Stimulated activated CD4-positive, alpha-beta T cell treated with anti-CD3 and anti-CD28 coated beads, Interleukin-12 subunit alpha, Interleukin-12 subunit beta, amount 100 ng/mL, for 48 hours (primary cell): Measurements from ENCODE around the gene OR1K1.
"Not testable (repeated sequence)": the region's sequence is repeated elsewhere in the genome, so short reads cannot be mapped to it uniquely, and the experiment has no call there.

Experiments used
- DNase-seq, 3 donors: peaks; one replicate each; pipeline ENCODE4 v3.0.0-alpha.2; 2020; ENCODE audit warnings: low read depth in 2 of 3, low spot score in 1 of 3

Gene OR1K1, protein sequence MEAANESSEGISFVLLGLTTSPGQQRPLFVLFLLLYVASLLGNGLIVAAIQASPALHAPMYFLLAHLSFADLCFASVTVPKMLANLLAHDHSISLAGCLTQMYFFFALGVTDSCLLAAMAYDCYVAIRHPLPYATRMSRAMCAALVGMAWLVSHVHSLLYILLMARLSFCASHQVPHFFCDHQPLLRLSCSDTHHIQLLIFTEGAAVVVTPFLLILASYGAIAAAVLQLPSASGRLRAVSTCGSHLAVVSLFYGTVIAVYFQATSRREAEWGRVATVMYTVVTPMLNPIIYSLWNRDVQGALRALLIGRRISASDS

DNA sequence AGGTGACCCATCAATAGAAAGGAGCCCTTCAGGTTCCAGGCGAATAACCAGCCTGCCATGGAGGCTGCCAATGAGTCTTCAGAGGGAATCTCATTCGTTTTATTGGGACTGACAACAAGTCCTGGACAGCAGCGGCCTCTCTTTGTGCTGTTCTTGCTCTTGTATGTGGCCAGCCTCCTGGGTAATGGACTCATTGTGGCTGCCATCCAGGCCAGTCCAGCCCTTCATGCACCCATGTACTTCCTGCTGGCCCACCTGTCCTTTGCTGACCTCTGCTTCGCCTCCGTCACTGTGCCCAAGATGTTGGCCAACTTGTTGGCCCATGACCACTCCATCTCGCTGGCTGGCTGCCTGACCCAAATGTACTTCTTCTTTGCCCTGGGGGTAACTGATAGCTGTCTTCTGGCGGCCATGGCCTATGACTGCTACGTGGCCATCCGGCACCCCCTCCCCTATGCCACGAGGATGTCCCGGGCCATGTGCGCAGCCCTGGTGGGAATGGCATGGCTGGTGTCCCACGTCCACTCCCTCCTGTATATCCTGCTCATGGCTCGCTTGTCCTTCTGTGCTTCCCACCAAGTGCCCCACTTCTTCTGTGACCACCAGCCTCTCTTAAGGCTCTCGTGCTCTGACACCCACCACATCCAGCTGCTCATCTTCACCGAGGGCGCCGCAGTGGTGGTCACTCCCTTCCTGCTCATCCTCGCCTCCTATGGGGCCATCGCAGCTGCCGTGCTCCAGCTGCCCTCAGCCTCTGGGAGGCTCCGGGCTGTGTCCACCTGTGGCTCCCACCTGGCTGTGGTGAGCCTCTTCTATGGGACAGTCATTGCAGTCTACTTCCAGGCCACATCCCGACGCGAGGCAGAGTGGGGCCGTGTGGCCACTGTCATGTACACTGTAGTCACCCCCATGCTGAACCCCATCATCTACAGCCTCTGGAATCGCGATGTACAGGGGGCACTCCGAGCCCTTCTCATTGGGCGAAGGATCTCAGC lies at the start of gene OR1K1:
Gene OR1K1 (plus strand): TSS at position 58 of the 995 bp plus-strand sequence. CDS start 0 bp downstream, at position 58.
- no peak for DNase-seq

DNA sequence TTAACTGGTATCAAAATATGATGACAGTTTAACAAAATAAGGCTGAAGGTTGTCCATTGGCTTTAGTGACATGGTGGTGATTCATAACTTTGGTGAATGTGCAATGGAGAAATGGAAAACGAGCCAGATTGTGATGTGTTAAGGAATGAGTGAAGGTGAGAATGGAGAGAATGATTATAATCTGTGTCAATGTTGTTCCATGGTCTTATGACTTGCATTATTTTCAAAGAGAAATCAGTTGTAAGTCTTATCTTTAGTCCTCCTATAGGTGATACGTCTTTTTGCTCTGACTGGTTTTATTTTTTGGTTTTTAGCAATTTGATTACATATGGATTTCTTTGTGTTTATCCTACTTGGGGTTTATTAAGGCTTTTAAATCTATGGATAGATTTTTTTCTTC lies 45.1 kb upstream of the OR1K1 start:
- DNase-seq, result no peak

- DNase-seq, result no peak
These were observed 32.1 kb upstream of the OR1K1 start for GRCh38 chr9:122767817-122768216.

DNA sequence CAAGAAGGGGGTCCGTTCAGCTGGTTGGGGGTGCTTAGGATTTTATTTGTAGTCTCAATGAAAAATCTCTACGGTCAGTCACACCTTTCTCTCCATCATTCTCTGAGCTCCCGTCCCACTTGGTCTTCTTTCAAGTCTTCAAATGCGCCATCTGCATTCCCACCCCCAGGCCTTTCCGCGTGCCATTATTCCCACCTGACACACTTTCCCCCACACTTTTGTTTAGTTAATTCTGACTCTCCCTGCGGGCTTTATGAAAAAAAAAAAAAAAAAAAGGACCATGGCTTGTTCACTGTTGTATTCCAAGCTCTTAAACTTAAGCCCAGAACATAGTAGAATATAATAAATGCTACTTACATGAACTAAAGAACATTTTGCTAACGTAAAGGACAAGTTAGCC lies 22.9 kb upstream of the OR1K1 start:
- no peak for DNase-seq

DNA sequence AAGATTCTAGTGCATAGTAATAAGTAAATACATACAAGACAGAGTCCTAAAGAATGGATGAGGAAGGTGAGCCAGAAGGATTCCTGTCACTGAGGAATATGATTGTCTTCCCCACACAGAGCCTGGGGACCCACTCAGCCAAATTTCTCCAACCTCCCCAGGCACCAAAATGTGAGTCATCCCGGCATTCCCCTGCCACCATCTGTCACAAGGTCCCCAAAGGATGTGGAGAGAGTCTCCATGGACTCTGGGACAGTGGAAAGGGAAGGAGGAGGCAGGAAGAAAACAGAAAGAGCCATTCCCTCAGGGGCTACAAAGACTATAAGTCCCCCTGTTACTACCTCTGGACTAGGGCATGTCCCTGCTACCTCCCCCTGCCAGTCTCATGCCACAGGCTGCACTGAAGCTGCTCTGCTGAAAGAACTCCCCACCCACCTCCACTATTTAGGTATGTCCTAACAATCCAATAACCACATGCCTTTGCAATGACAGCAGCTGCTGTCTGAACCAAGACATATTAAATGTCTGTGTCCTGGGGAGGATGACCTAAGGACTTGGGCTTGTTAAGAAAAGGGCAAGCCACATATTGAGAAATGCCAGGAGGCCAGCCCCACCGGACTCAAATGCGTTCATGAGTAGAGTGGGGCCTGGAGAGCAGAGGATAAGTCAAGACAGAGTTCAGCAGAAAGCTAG lies 21.8 kb upstream of the OR1K1 start:
- DNase-seq, result no peak

GRCh38 chr9:122779181-122779580 lies 20.7 kb upstream of the OR1K1 start:
- no peak for DNase-seq

- no peak for DNase-seq
These were observed 19.9 kb upstream of the OR1K1 start for GRCh38 chr9:122780026-122780425.

- no peak for DNase-seq
These were observed 18.3 kb upstream of the OR1K1 start for GRCh38 chr9:122781671-122782070.

DNA sequence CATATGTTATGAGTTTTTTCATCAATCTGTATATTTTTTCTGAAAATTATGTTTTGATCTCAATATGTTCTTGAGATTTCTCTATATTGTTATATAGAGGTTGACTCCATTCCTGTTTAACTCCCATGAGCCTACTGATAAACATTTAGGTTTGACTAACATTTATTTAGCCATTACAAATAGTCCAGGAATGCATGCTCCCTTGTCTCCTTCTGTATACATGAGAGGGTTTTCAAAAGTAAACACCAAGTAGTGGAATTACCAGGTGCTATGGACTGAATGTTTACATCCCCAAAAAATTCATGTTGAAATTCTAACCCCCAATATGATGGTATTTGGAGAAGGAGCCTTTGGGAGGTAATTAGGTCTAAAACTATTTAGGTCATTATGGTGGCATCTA lies 14.7 kb upstream of the OR1K1 start:
- no peak for DNase-seq

DNA sequence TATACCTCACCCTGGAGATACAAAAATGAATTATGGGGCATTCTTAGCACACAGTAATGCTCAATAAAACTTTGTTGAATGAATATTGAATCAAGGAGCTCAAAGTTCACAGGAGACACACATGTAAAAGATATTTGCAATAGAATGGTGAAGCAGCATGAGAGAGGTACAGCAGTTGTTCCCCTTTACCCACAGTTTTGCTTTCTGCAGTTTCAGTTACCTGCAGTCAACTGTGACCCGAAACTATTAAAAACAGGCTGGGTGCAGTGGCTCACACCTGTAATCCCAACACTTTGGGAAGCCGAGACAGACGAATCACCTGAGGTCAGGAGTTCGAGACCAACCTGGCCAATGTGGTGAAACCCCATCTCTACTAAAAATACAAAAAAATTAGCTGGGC lies 13.6 kb upstream of the OR1K1 start:
- DNase-seq, result no peak

GRCh38 chr9:122788831-122789230 lies 11.1 kb upstream of the OR1K1 start, which contains the start of gene OR5C1:
TSS of gene OR5C1 (plus strand) at chr9:122788933. CDS start at chr9:122788933, 0 bp downstream.
- no peak for DNase-seq

- DNase-seq, result no peak
These were observed 10.5 kb upstream of the OR1K1 start for GRCh38 chr9:122789256-122790046.

GRCh38 chr9:122791872-122792669 lies 7.9 kb upstream of the OR1K1 start:
- no peak for DNase-seq

DNA sequence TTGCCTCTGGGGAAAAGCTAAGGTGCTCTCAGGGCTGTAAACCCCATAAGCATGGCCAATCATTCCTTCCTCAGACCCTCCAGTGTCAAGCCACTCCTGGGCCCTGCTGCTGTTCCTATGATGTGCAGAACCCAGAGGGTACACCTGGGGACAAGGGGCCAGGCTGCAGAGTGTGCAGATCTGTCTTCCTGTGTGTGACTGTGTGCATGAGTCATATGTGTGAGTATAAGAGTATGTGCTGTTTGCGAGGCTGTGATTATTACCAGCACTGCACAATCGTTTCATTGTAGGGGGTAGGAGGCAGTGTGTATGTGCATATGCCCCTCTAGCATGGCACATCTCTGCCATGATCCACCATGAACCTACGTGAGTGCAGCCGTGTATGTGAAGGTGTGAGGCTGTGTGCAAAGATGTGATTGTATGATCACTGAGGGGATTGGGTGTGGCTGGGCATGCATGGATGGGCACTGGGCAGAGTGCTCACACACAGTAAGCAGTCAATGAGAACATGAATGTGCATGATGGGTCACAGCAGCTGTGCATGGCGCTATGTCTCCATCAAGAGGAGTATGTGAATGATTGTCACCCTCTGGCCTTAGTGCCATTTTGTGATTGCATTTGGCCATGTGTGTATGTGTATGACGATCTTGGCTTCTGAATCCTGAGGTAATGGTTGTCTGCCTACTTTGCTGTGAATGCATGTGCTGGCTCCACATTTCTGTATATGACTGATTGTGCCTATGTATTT lies 2.4 kb upstream of the OR1K1 start:
- DNase-seq, result no peak

- DNase-seq, result peak in 1 of 3 donors; percentile 18
These were observed 6.7 kb downstream of the OR1K1 start for GRCh38 chr9:122806661-122807060.

DNA sequence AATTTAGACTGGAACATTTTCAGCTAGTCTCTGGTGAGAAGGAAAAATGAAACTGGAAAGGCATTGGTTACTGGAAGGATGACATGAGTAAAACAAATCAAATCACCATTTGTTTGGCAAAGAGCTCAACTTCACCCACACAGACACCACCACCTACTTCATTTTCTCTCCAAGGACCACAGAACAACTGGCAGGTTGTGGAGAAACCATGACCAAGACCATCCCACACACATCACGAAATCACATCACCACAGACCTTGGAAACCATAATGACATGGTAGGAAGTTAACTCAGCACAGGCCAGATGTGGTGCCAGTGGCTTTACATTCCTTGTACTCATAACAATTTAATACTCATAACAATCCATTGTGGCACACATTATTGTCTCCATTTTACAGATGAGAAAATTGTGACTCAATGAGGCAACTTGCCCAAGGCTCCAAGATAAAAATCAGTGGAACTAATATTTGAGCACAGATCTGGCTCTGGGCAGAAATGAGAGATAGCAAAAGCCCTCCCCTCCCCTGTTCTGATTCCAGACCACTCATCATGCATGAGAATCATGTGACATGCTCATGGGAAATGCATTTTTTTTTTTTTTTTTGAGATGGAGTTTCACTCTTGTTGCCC lies 7.5 kb downstream of the OR1K1 start:
- DNase-seq, result peak; percentile 60 to 66 (median 63)

DNA sequence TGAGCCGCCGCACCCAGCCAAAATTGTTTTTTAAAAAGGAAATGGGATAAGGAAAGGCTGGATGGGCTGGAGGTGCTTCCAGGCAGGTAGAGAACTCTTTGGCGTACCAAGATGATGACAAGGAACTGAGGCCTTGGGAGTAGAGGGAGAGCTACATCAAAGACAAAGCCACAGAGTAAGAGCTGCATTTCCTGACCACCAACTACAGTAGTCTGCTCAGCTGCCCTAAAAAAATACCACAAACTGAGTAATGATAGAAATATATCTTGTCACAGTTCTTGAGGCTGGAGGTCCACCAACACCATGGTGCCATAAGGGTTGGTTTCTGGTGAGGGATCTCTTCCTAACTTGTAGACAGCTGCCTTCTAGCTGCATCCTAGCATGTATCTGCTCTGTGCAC lies 8.2 kb downstream of the OR1K1 start:
- DNase-seq, result no peak

DNA sequence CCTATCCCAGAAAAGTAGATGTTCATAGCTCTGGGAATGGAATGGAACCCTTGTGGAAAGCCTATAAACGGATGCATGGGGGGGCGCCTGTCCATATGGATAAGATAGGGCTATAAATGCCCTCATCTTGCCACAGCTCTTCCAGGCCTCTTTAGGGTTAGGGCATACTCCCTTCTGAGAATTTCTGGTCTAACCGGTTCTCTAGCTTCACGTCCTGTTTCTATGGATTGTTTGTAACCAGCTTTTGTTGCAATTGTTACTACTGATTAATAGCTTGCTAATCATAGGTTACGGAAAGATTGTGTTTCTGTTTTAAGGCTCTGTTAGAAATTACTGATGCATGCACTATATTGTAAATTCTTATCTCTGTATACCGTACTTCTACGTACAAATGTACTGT lies 9.3 kb downstream of the OR1K1 start:
- DNase-seq, result not testable (repeated sequence)
